ENCODE results near the gene CDH3.

The CDH3 gene

DNA sequence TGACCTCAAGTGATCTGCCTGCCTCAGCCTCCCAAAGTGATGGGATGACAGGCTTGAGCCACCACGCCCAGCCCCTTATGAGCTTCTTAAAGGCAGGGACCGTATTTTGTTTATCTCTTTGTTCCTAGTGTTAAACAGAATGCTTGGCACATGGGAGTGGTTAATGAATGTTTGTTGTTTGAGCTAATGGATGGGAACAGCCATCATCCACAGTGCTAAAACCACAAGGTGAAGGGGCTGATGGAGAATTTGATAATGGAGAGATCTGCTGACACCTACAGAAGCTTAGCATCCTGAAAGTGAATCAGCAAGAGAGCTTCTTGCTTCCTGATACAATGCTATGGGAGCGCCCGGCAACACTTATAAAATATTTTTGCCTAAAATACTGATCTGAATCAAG, 83.4 kb downstream of the CDH3 start:
- TF ChIP-seq, protein P1, sequence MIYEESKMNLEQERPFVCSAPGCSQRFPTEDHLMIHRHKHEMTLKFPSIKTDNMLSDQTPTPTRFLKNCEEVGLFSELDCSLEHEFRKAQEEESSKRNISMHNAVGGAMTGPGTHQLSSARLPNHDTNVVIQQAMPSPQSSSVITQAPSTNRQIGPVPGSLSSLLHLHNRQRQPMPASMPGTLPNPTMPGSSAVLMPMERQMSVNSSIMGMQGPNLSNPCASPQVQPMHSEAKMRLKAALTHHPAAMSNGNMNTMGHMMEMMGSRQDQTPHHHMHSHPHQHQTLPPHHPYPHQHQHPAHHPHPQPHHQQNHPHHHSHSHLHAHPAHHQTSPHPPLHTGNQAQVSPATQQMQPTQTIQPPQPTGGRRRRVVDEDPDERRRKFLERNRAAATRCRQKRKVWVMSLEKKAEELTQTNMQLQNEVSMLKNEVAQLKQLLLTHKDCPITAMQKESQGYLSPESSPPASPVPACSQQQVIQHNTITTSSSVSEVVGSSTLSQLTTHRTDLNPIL (CRISPR knock-in tag; IDR thresholded peaks at IDR 0.05; ENCODE audit: low read depth), result no peak
- TF ChIP-seq, protein P2, sequence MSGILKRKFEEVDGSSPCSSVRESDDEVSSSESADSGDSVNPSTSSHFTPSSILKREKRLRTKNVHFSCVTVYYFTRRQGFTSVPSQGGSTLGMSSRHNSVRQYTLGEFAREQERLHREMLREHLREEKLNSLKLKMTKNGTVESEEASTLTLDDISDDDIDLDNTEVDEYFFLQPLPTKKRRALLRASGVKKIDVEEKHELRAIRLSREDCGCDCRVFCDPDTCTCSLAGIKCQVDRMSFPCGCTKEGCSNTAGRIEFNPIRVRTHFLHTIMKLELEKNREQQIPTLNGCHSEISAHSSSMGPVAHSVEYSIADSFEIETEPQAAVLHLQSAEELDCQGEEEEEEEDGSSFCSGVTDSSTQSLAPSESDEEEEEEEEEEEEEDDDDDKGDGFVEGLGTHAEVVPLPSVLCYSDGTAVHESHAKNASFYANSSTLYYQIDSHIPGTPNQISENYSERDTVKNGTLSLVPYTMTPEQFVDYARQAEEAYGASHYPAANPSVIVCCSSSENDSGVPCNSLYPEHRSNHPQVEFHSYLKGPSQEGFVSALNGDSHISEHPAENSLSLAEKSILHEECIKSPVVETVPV (CRISPR knock-in tag; IDR thresholded peaks at IDR 0.05), result no peak
- TF ChIP-seq TCF4 (CRISPR knock-in tag; IDR thresholded peaks at IDR 0.05; ENCODE audit: borderline replicate concordance), result no peak
- no peak for ATAC-seq

DNA sequence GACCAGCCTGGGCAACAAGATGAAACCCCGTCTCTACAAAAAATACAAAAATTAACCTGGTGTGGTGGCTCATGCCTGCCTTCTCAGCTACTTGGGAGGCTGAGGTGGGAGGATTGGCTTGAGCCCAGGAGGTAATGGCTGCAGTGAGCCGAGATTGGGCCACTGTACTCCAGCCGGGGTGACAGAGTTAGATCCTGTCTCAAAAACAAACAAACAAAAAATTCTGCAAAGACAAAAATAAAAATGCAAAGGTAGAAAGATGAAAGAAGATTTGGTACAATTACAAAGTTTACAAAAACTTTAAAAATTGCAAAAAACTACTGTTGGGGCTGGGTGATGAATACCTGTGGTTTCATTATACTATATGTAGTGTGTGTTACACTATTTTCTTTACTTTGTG, 86.5 kb downstream of the CDH3 start:
- ATAC-seq, result no peak
- TF ChIP-seq RARB (CRISPR knock-in tag; IDR thresholded peaks at IDR 0.05), result no peak
- no peak for TF ChIP-seq ISL1 (CRISPR knock-in tag; IDR thresholded peaks at IDR 0.05)

DNA sequence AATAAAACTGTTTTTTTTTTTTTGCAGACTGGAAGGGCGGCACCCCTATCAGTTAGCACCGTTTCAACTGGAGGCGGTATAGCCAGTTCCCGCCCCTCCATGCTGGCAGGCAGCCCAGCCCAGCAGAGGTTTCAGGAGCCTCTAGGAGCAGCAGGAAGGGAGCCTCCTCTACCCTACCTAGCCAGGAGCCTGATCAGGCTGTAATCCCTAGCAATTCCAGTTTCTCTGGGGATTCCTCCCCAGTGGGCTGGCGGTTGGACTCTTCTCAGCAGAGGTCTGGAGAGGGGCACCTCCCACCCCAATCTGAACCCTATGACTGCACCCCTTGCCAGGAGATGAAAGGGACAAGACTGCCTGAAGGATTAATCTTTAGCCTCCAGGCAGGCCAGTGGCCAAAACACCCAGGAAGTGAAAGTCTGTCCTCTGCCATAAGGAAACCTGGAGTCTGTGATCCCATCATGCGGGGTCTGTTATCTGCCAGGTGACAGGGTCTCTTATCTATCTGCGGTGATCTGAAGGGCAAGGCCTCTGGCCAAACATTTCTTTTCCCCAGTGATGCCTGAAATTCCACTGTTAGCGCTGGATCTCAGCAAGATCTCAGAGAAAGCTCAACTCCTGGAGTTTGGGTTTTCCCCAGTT, 87.1 kb downstream of the CDH3 start:
- TF ChIP-seq ZFP30 (CRISPR knock-in tag; IDR thresholded peaks at IDR 0.05), result no peak
- TF ChIP-seq, protein P3, sequence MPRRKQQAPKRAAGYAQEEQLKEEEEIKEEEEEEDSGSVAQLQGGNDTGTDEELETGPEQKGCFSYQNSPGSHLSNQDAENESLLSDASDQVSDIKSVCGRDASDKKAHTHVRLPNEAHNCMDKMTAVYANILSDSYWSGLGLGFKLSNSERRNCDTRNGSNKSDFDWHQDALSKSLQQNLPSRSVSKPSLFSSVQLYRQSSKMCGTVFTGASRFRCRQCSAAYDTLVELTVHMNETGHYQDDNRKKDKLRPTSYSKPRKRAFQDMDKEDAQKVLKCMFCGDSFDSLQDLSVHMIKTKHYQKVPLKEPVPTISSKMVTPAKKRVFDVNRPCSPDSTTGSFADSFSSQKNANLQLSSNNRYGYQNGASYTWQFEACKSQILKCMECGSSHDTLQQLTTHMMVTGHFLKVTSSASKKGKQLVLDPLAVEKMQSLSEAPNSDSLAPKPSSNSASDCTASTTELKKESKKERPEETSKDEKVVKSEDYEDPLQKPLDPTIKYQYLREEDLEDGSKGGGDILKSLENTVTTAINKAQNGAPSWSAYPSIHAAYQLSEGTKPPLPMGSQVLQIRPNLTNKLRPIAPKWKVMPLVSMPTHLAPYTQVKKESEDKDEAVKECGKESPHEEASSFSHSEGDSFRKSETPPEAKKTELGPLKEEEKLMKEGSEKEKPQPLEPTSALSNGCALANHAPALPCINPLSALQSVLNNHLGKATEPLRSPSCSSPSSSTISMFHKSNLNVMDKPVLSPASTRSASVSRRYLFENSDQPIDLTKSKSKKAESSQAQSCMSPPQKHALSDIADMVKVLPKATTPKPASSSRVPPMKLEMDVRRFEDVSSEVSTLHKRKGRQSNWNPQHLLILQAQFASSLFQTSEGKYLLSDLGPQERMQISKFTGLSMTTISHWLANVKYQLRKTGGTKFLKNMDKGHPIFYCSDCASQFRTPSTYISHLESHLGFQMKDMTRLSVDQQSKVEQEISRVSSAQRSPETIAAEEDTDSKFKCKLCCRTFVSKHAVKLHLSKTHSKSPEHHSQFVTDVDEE (CRISPR knock-in tag; IDR thresholded peaks at IDR 0.05), result no peak
- ATAC-seq, result peak; percentile 28; the same call in 2 of the 3 replicates

DNA sequence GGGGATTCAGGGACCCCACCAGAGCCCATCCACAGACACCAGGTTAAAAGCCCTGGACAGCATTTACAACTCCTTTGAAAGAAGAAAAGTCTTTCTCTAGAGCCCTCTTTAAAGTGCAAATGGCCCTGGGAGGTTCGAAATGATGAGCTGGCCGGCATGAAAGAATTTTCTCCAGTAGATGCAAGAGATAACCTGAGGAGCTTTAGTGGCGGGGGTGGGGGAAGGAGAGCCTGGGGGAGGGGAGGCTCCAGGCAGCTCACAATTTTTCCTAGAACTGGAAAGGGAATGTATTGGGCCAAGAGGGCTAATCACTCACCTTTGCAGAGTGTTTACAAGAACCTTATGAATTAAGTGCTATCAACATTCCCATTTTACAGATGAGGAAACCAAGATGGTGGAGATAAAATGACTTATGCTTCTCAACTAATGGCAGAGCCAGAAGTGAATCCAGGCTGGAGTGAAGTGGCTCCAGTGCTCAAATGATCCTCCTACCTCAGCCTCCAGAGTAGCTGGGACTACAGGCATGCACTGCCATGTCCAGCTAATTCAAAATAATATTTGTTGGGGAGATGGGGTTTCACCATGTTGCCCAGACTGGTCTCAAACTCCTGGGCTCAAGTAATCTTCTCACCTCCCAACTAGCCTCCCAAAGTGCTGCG, 87.8 kb downstream of the CDH3 start:
- no peak for ATAC-seq

GRCh38 chr16:68733570-68733969, 88.5 kb downstream of the CDH3 start:
- no peak for ATAC-seq
- TF ChIP-seq CSDC2 (CRISPR knock-in tag; IDR thresholded peaks at IDR 0.05) (no peak), PPARA (CRISPR knock-in tag; IDR thresholded peaks at IDR 0.05; ENCODE audit: borderline replicate concordance) (no peak), SNAI2 (CRISPR knock-in tag; IDR thresholded peaks at IDR 0.05) (no peak), BACH2 (CRISPR knock-in tag; IDR thresholded peaks at IDR 0.05; ENCODE audit: borderline replicate concordance) (no peak), ZNF70 (CRISPR knock-in tag; IDR thresholded peaks at IDR 0.05) (no peak), ZNF8 (CRISPR knock-in tag; IDR thresholded peaks at IDR 0.05) (no peak), ISL1 (CRISPR knock-in tag; IDR thresholded peaks at IDR 0.05) (no peak), OSR1 (CRISPR knock-in tag; IDR thresholded peaks at IDR 0.05) (no peak), ZNF565 (CRISPR knock-in tag; conservative IDR thresholded peaks at IDR 0.05; ENCODE audit: low read depth) (no peak), ZFP30 (CRISPR knock-in tag; IDR thresholded peaks at IDR 0.05) (no peak), TOX (CRISPR knock-in tag; IDR thresholded peaks at IDR 0.05; ENCODE audit: borderline replicate concordance) (no peak), TCF4 (CRISPR knock-in tag; IDR thresholded peaks at IDR 0.05; ENCODE audit: borderline replicate concordance) (no peak), RARB (CRISPR knock-in tag; IDR thresholded peaks at IDR 0.05) (no peak)
- TF ChIP-seq, protein P1 (CRISPR knock-in tag; IDR thresholded peaks at IDR 0.05; ENCODE audit: low read depth), result no peak
- TF ChIP-seq, protein P3 (CRISPR knock-in tag; IDR thresholded peaks at IDR 0.05), result no peak
- TF ChIP-seq, protein P4, sequence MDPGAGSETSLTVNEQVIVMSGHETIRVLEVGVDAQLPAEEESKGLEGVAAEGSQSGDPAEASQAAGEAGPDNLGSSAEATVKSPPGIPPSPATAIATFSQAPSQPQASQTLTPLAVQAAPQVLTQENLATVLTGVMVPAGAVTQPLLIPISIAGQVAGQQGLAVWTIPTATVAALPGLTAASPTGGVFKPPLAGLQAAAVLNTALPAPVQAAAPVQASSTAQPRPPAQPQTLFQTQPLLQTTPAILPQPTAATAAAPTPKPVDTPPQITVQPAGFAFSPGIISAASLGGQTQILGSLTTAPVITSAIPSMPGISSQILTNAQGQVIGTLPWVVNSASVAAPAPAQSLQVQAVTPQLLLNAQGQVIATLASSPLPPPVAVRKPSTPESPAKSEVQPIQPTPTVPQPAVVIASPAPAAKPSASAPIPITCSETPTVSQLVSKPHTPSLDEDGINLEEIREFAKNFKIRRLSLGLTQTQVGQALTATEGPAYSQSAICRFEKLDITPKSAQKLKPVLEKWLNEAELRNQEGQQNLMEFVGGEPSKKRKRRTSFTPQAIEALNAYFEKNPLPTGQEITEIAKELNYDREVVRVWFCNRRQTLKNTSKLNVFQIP (CRISPR knock-in tag; IDR thresholded peaks at IDR 0.05; ENCODE audit: borderline replicate concordance, low read depth), result no peak

More for the DNA sequence above, 87.8 kb downstream of the CDH3 start:
- TF ChIP-seq BACH2 (CRISPR knock-in tag; IDR thresholded peaks at IDR 0.05; ENCODE audit: borderline replicate concordance), result no peak
- TF ChIP-seq, protein P1 (CRISPR knock-in tag; IDR thresholded peaks at IDR 0.05; ENCODE audit: low read depth), result no peak
- TF ChIP-seq ZNF70 (CRISPR knock-in tag; IDR thresholded peaks at IDR 0.05), result no peak
- TF ChIP-seq CSDC2 (CRISPR knock-in tag; IDR thresholded peaks at IDR 0.05), result no peak
- TF ChIP-seq ESRRG (CRISPR knock-in tag; IDR thresholded peaks at IDR 0.05), result no peak
- TF ChIP-seq ARNTL (CRISPR knock-in tag; IDR thresholded peaks at IDR 0.05; ENCODE audit: borderline replicate concordance, low read depth), result no peak
- TF ChIP-seq SNAI2 (CRISPR knock-in tag; IDR thresholded peaks at IDR 0.05), result no peak

Measured in SK-N-SH treated with all-trans-retinoic acid at 6 μM for 48 hours (cell line).